Mesenteric fat pad (tissue), 1 donor: Measurements from ENCODE around the gene METTL1. TPM values are rescaled to one million over a fixed set of nuclear protein-coding genes. Genes with fewer than 3 reads are reported as not detected.

Source experiments
- DNase-seq: peaks from one replicate; pipeline ENCODE4 v3.0.0-alpha.2; 2020; ENCODE audit warnings: low spot score
- total RNA-seq: library from RNA; stranded (reverse); fragmentation: NEBNext Ultra II Directional; extraction: Animal tissue kit (Norgen Biotek cat#: 25700); gene quantifications from one replicate; pipeline ENCODE4 v1.2.1, GENCODE V29; 2021
- donor health status: DM: yes; HTN: yes; CAD: no.

METTL1 gene
- total RNA-seq, 1 donor from 2014 or later, result 32.8 TPM

DNA sequence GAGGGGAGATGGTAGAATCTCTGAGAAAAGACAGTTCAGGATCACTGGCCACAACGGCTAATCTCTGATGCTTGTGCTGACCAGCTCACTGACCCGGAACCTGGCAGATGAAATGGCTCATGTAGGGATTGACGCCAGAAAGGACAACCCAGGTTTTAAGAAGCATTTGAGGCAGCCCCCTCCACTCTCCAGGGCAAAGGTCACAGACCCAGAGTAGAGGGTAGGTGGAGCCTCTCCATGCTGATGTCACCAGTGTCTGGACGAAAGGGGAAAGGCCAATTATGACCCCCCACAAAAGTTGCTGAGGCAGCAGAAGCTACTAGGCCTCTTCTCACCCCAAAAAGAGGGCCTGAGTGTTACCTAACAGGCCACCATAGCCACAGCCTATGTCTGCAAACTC lies 1.2 kb downstream of the METTL1 start:
- DNase-seq, result peak; percentile 20

DNA sequence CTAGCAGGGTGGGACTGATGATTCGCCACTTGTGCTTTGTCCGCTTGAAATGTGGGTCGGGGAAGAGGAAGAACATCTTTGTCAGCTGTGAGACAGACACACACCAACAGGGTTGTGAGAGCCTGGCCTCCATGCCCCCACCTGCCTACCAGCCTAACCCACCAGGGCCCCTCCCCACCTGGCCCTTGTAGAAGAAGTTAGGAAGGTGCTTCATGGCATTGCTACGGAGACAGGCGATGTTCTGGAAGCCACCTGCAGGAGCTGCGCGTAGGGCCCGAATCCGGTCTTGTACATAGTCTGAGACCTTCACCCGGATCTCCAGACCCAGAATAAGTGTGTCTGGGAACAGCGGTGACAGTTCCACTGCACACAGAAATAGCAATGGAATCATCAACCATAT lies 2.3 kb downstream of the METTL1 start:
- peak; percentile 88 for DNase-seq

DNA sequence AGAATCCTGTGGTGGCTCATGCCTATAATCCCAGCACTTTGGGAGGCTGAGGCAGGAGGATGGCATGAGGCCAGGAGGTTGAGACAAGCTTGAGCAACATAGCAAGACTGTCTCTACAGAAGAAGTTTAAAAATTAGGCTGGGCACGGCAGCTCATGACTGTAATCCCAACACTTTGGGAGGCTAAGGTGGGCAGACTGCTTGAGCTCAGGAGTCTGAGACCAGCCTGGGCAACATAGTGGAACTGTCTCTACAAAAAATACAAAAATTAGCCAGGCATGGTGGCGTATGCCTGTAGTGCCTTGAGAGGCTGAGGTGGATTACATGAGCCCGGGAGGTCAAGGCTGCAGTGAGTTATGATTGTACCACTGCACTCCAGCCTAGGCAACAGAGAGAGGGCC lies 4.0 kb downstream of the METTL1 start:
- peak; percentile 8 for DNase-seq

DNA sequence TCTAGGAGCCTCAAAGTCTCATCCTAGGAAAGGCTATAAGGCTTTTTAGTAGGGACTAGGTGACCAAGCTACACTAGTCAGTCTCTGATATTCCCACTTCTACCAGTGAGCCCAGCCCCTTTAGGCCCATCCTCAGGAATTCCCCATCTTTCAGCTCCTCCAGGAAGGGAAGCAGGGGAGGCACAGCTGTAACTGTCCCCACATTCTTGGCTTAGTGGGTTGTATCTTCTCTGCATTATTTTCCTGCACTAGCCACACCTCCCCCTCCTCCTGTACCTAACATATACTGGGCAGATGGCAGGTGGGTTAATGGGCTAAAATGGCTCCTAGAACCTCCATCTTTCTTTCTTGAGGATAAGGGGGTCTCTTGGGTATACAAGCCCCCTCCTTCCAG lies 4.6 kb downstream of the METTL1 start:
- no peak for DNase-seq

DNA sequence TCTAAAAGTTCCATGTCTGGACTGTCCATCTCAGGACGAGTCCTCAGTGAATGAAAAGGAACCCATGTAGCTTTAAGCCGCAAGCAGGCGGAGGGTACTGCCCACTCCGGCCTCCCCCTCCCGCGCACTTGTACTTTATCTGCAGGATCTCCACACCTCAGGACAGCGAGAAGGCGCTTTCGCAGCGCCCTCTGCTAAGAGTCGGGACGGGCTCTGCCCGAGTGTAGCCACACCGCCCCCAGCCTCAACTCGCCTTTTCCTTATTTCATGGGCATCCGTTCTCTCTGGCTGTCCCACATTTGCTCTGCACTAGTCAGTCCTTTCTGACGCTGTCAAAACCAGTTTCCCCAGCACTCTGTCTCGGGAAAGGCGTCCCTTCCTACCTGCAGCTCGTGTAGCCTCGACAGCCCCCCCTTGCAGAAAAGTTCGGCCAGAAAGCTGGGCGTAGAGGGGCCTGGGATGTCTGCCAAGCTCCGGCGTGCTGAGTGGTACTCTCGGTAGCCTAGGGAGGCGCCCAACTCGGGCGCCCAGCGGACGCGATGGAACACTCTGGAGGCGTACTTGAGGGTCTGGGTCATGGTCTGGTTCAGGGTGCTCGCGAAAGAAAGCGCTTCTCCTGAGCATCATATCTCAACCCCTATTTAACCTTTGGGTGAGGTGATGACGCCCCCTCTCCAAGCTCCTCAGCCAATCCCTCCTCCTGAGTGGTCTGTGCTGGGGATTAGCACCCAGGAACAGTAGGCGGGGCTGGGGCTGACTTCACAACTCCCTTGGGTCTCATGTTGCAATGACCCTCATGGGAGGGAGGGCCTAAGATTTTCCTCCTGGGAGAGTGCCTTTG lies 5.2 kb downstream of the METTL1 start, which contains the start of gene CYP27B1:
CYP27B1 (minus strand) TSS at position 615 of the 841 bp plus-strand sequence; CDS start at position 578, 37 bp downstream.
- peak; percentile 89 for DNase-seq

DNA sequence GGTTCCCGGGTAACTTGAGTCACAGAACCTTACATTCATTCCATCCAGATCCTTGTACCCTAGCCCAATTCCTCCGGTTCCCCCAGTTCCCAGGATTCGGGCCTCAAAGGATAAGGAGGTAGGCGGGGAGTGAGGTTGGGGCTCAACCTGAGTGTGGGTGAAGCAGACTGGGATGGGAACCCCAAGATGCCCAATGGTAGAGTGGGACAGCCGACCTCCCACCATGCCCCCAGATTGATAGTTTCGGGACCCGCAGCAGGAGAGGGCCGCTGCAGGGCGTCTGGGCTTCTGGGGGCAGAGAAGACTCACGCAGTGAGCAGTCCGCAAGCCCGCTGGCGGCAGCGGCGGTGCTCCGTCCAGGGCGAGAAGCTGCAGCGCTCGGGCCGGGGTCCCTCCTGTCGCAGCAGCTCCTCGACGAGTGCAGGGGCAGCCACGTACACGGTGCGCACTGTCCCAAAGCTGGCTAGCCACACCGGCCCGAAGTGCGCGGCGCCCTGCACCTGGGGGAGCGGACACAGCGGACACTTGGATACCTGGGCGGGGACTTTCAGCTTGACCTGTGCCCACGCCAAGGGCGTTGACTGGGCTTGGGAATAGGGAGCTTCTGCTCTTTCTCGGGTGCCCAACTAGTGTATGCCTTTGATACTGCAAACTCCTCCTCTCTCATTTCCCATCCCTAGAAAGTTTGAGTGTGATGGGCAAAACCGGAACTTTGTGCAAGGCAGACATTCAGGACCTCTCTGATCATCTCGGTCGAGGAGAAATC lies 6.0 kb downstream of the METTL1 start:
- no peak for DNase-seq

DNA sequence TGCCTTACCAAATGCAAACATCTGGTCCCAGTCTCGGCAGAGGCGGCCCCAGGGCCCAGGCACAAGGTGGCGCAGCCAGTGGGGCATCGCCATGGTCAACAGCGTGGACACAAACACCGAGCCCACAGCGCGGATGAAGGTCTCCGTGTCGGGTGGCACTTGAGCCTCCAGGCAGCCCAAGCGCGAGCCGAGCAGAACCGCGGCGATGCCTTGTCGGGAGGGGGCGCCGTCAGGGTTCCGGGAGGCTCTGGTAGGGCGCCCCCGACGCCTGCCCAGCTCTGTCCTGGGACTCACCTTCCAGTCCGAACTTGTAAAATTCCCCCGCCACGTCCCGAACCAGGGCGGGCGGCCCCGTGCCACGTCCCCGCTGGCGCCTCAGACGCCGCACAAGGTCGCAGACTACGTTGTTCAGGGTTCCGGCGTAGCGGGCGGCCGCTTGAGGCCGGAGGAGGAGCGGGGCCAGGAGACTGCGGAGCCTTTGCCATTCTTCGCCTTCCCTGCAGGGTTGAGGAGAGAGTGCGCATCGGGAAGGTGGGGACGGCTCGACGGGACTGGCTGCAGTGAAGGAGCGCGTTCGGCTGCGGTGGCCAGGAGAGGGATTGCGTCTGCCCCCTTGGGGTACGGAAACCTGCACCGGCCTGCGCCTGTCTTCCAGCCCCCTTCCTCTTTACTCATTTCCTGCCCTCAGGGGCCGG lies 6.8 kb downstream of the METTL1 start:
- no peak for DNase-seq

DNA sequence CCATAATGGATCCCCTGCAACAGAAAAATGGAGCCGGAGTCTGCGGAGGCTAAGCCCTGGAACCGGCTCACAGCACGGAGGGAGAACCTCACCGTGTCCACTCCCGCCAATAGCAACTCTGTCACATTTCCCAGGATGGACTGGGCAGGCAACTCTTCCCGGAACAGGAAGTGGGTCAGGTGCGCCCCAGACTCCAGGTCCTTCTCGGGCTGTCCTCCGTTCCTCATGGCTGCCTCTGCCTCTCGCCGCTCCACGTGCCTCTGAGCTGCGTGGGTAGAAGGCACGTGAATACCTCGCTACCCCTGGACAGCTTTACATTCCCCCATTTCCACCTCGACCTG lies 7.3 kb downstream of the METTL1 start:
- DNase-seq, result no peak

DNA sequence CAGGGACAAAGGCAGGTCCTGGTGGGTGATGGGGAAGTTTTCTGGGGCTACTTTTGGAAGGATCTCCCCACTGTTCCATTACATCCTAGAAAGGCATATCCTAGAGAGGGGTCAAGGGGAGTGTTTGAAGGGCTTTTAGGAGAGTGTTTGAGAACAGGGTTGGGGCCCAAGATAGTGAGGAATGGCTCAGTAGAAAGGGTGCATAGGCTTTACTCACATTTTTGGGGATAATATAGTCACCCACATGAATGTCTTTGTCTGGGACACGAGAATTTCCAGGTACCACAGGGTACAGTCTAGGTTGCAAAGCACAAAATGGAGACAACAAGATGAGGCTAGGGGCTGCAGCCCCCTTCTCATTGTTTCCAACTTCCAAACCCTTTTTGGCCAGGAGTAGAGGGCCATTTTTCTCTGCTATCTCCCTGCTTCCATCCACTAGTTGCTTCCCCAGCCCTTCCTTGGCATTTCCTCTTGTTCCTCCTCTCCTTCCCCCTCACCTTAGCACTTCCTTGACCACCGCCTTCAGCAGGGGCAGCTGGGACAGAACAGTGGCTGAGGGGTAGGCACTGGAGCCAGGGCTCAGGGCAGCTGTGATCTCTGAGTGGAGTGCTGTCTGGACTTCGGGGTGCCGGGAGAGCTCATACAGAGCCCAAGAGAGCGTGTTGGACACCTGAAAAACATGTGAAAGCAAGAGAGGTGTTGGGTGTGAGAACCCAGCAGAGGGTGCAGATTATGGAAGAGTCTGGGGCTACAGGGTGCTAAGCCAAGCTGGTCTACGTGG lies 7.8 kb downstream of the METTL1 start:
- no peak for DNase-seq

DNA sequence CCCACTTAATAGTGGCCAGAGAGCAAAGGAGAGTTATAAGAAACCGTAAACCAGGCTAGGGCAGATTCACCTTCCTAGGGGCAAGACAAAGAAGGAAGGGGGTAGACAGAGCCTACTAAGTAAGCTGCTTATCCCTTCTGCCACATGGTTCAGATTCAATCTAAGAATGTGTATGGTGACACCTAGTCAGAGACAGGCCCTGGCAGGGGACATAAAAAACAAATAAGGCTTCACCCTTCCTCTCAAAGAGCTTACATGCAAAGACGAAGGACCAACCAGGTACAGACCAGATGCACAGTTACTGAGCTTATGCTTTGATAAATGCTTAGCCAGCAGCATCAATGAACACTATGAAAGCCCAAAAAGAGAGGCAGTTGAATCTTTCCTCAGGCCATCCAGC lies 9.4 kb downstream of the METTL1 start:
- DNase-seq, result no peak

DNA sequence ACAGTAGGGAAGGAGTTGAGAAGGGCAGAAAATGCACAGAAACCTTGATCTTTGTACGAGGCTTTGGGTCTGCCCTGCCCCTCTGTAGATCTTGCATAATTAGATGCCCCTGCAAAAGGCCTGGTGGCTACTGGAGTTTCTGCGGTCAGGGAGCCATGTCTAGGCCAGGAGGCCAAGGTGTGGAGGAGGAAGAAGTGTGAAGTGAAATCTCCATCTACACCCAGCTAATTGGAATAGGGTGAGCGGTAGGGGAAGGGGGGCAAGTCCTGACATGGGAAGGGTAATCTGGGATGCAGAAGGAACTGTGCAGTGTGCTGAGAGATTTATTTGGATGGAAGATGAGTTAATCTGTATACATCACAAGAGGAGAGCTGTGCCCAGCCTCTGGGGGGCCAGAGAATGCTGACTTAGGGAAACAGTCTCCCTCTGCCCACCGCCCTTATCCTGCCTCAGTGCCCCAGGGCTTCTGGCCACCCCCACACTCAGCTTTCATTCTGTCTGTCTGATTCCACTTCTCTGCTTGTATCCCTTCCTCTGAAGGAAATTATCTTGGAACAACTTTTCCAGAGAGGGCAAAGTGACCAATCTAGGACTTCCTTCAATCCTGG lies 10.4 kb downstream of the METTL1 start:
- no peak for DNase-seq

DNA sequence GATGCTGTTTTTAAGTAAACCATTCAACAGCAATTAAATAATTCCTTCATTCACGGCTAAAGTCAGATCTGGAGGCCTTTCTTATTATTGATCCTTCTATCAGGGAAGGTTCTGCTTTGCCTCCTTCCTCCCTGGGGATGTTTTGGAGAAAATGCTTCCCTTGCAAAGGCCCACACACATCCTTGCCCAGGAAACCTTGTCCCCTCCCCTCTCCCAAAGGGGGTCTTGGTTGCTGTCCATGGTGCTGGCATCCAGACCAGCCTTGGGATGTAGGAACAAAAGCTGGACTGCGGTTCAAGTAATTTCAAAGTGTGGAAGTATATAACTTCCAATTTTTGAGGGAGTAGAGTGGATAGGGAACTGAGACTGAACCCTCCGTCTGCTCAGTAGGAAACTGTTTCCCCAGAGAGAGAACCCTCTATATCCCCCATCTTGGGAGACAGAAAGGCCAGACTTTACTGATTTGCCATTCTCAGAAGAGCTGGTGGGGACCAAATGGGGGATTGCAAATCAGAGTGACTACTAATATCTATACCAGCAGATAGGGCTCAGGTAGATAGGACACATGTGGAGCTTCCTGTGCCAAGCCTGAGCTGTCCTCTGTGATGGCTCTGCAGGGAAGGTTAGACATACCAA lies 11.4 kb downstream of the METTL1 start:
- DNase-seq, result no peak

DNA sequence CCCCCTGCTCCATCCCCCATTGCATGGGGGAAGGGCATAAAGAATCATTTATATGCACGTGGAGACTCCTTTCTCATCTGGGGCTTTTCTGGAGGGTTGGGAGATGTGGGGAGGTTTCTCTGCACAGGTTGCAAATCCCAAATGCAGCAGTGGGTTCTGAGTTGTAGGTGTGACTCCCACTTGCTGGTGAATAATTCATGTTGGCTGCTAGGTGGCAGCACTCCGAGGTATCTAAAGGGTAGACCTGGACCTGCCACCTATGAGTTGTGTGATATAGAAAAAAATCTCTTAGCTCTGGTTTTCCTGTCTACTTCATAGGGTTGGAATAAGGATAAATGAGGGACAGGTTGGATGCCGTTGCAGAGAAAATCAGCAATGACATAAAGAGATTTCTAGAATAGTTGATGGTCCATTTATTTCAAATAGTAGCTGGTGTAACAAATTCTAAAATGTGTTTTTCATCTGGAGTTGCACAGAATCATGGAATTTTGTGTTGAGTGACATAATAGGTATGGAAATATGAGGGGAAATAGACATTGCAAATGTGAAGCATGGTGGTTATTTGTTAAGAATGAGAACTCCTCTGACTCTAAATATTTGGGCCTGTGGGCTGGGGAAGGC lies 12.4 kb downstream of the METTL1 start:
- no peak for DNase-seq

DNA sequence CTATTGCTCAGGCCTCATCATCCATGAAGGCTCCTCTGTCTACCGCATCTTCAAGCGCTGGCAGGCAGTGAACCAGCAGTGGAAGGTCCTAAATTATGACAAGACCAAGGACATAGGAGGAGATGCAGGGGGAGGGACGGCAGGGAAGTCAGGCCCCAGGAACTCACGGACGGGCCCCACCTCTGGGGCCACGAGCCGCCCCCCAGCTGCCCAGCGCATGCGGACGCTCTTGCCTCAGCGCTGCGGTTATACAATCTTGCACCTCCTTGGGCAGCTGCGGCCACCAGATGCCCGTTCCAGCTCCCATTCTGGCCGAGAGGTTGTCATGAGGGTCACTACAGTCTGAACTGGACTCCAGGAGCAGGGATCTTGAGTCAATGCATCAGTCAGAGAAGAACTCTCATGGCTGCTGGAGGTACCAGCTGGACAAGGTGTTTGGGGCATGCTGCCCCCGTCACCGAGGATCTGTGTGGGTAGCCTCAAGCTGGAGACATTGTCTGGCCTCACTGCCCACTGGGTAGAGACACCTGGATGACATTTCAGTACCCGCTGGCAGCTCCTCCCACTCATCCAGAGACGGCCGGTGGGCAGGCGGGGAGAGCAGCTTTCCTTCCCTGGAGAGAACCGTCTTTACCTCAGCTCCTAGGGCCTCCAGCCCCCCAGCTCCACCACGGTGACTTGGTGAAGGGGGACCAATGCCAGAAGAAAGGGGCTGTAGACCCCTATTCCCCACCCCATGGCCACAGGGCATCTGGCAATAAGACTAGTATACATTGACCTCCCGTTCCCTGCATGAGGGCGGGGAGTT lies 13.1 kb downstream of the METTL1 start:
- no peak for DNase-seq

DNA sequence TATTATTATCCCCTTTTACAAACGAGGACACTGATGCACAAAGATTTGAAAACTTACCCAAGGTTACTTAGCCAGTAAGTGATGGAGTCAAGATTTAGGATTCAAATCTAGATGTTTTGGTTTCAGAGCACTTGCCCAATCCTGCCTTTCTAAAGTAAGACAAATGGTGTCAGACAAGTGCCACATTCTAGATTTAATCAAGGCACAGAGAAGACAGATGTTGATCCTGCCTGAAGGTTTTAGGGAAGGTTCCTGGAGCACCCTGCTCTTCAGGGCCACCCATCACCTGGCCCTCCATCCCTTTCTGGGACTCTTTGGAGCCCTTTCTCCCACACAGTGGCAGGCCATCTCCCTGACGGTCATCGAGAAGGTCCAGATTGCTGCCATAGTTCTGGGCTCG lies 14.1 kb downstream of the METTL1 start:
- DNase-seq, result no peak

DNA sequence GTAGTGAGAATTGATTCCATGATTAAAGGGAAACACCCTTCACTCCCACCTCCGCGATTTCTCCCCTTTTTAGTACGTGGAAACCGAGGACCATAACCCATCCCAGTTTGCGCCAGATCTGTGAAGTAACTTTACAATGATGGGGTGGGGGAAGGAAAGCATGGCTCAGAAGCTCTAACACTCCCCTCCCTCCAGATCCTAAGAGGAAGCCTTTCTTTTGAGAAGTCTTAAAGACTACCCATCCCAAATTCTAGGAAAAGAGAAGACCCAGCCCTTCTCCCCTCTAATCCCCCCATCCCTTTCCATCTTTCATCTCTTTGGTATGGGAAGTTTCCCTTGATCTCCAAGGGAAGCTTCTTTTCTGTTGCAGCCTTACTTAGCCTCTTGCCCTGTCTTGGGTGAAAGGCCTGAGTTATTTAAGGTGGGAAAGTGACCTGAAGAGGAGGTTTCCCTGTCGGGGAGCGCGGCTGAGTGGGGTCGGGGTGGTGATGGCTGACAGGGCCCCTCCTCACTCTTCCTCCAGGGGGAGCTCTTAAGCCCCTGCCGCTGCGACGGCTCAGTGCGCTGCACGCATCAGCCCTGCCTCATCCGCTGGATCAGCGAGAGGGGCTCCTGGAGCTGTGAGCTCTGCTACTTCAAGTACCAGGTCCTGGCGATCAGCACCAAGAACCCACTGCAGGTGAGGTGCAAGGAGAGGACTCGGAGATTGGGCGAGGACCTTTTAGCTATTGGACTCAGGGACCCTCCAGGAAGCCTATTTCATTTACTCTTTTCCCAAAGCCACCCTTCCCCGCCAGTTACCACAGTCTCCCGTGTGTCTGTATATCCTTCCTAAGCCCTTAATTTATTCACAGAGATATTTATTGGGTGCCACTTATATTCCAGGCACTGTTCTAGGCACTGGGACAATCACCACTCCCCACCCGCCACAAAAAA lies 15.2 kb downstream of the METTL1 start:
- no peak for DNase-seq

DNA sequence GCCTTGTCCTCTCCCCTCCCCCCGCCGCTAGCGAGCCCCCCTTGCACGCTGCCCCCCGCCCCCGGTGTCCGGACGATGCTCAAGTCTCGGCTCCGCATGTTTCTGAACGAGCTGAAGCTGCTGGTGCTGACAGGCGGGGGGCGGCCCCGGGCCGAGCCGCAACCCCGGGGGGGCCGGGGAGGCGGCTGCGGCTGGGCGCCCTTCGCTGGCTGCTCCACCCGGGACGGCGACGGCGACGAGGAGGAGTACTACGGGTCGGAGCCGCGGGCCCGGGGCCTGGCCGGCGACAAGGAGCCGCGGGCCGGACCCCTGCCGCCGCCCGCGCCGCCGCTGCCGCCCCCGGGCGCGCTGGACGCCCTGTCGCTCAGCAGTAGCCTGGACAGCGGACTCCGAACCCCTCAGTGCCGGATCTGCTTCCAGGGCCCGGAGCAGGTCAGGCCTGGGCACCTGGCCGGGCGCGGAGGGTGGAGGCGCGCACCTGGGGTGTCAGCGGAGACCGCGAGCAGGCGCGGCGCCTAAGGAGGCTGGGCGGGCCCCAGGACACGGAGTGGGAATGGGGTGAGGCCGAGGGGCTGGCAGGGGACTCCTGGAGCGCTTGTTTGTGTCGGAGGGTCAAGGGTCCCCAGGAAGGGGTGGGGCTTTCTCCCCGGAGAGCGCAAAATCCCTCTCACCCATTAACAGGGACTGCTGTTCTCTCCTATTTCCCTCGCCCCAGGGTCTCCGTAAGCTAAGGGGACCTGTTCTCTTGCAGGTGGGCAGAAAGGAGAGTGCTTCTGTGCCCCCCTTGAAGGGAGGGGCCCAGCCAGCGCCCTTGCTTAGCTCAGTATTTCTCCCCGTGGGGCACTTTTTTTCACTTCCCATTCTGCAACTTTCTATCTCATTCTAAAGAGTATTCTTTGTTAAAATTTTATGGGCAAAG lies 16.2 kb downstream of the METTL1 start:
- no peak for DNase-seq
